Myocyte (in vitro differentiated cells): ENCODE data around the gene HEXIM2. TPM values are rescaled to one million over a fixed set of nuclear protein-coding genes. Genes with fewer than 3 reads are reported as not detected.
"Not testable (repeated sequence)": the region's sequence is repeated elsewhere in the genome, so short reads cannot be mapped to it uniquely, and the experiment has no call there.

ENCODE experiments used
- DNase-seq: peaks from one replicate; pipeline ENCODE4 v3.0.0-alpha.2; 2012; ENCODE audit warnings: low read depth
- total RNA-seq: library from RNA; depleted of rRNA; stranded (reverse); fragments of >200 nt; gene quantifications from 2 replicates; pipeline ENCODE4 v1.2.3, GENCODE V29; 2014

Gene HEXIM2
- total RNA-seq, 1 donor from 2014 or later: 13.5 TPM

GRCh38 chr17:45168991-45169752 lies 7.5 kb downstream of the HEXIM2 start:
- no peak for DNase-seq

DNA sequence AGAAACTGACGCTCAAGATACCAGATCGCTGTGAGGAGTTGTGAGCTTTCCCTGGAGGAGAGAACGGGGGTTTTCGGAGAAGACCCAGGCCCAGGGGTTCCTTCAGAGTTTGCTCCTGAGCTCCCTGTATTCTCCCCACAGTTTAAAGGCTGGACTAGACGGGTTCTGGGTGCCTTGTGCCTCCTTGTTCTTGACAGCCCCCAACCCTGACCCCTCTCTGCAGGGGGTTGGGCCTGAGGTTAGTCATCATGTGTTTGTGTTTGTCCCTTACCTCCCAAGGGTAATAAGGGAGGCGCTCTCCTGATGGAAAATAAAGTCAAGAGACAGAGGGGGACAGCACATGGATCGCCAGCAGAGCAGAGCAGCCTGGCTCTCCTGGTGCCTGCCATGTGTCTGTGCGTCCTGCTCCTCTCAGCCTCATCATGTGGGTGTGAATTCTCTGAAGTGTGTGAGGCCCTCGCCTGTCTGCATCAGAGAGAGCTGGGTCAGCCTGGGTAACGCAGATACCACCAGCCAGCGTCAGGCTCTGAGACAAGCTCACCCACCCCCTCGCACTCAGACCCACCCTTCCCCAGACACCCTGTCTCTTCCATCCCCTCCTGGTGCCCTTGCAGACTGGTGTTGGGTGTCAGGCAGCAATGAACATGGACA lies 8.7 kb downstream of the HEXIM2 start:
- no peak for DNase-seq

DNA sequence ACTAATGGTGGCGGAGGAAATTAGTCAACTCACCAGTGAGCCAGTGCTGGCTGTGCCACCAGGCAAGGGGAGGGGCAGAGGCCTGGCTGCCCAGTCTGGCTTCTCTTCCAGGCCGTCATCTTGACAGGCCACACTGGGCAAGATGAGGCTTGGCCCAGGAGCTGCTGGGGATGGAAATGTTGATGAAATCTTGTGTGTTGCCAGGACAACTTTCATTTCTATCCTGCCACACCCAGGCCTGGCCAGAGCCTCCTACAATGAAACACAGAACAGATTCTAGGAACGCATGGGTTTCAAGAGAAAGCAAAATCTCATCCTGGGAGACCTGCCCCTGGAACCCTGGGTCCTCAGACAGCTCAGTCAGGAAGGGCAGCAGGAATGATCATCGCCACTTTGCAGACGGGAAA lies 9.3 kb downstream of the HEXIM2 start:
- peak; percentile 93 for DNase-seq

DNA sequence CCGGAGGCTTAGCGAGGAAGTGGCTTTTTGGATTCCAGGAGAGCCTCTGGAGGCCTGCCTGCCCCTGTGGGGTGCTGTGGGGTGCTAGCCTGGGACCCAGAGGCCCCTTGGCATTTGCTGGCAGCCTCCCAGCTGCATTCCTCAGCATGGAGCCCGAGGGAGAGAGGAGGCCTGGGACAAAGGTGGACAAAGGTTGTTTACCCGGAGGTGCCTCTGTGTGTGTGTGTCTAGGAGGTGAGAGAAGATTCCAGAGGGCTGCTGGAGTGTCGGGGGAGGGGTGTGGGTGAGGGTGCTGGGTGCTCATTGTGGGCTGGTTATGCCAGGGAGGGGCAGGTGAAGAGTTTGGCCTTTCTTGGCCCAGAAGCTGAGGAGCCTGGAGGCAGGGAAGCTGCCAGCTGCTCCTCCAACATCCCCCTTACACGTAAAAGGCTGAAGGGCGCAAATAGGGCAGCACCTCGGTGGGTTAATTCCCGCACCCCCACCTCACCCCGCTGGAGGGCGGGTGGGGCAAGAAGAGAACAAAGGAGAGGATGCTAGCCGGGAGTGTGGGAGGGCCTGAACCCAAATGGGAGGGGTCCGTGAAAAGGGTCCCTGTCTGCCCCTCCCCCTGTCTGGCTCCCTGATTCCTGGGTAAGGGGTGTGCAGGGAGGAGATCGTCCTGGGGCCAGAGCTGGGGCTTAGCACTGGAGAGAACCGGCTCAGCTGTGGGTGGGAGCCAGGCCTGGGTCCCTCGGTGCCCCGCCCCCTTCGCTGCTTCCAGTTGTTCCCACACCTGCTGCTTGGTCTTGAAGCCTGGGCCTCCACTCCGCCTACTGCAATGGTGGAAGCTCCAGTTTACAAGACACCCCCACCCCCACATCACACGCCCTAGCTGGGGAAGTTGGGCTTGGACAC lies 9.9 kb downstream of the HEXIM2 start:
- peak; percentile 99 for DNase-seq

GRCh38 chr17:45172232-45172540 lies 10.5 kb downstream of the HEXIM2 start:
- DNase-seq: no peak

DNA sequence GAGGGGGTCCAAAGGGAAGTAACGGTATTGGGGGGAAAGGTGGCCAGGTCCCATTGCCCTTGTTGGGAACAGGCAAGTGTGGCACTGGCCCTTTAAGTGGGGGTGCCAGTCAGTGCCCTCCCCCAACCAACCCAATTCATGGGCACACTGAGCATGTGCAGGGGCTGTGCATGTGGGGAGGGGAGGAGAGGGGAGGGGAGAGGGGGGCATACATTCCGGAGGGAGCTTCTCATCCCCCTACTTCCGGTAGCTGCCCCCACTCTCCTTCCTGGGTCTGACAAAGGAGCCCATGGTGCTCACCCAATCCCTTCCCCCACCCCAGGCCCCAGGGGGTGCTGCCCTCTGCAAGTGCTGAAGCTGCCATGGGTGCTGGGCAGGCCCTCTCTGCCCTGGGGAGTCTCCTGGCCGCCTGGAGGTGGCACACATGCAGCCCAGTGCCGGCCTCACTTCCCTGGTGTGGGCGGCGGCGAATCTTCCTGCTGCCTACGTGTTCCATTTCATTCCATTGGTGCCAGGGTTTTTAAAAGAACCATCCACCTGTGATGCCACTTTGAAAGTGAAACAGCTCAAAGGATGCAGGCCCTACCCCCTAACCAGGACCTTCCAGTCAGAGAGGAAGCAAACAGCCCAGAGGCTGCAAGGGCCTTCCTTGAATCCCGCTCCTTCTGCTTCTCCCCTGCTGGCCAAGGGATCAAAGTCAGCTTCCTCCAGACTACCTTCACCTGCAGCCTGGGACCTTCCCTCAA lies 11.0 kb downstream of the HEXIM2 start:
- DNase-seq: peak; percentile 95

DNA sequence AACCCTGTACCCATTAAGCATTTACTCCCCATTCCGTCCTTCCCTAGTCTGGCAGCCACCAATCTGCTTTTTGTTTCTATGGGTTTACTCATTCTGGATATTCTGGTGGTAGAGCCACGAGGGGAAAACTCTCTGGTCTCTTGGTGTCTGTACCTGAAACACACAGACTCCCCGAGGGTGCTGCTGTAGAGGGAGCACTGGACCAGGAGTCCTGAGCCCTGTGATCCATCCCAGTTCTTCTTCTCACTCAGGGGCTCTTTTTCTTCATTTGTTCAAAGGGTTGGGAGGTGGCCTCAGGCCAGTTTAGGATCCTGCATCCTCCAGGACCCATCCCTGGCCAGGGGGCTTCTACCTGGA lies 14.1 kb downstream of the HEXIM2 start:
- DNase-seq: no peak

DNA sequence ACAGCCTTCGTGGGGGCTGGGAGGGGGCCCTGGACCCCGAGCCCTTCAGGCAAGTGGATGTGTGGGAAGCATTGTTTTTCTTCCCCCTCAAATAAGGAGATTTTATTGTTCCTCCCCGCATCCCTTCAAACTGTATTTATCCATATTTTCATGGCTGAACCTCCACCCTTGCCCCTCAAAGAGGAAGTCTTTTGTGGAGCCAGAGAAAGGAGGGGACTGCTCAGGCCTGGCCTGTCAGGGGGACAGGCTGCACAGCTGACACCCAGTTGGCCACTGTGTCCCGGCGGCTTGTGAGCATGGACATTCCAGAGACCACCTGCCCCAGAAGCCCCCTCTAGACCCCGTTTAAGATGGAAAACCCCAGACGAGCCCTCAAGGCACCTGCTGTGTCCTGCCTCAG lies 15.9 kb downstream of the HEXIM2 start:
- no peak for DNase-seq

- peak; percentile 53 for DNase-seq
Measured at GRCh38 chr17:45184144-45184543, 22.5 kb downstream of the HEXIM2 start.

DNA sequence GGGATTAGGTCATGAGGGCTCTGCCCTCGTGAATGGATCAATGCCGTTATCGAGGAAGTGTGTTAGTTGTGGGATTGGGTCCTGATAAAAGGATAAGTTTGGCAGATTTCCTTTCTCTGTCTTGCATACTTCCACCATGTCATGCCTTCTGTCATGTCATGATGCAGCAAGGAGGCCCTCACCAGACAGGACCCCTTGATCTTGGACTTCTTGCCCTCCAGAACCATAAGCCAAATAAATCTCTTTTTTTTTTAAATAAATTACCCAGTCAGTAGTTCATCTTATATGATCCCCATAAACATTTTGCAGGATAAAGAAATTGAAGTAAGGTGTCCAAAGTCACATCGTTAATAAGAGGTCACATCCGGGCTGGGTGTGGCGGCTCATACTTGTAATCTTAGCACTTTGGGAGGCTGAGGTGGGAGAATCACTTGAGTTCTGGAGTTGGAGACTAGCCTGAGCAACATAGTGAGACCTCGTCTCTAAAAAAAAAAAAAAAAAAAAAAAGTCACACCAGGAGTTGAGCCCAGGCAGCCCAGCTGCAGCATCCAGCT lies 25.2 kb downstream of the HEXIM2 start:
- no peak for DNase-seq

DNA sequence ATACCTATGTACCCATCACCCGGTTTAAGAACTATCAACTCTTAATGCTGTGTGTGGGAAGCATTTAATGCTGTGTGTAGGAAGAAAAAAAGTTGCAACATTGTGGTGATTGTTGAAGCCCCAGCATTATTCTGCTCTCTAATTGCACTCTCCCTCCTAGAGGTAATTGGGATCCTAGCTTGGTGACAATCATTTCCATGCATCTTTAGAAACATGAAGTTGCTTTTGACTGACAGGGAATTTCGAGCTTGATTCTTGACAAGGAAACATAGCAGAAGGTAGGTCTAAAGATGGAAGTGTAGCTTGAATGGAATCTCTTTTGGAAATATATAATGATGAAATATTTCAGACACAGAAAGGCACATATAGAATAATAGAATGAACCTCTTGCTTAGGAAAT lies 27.3 kb downstream of the HEXIM2 start:
- DNase-seq: no peak

DNA sequence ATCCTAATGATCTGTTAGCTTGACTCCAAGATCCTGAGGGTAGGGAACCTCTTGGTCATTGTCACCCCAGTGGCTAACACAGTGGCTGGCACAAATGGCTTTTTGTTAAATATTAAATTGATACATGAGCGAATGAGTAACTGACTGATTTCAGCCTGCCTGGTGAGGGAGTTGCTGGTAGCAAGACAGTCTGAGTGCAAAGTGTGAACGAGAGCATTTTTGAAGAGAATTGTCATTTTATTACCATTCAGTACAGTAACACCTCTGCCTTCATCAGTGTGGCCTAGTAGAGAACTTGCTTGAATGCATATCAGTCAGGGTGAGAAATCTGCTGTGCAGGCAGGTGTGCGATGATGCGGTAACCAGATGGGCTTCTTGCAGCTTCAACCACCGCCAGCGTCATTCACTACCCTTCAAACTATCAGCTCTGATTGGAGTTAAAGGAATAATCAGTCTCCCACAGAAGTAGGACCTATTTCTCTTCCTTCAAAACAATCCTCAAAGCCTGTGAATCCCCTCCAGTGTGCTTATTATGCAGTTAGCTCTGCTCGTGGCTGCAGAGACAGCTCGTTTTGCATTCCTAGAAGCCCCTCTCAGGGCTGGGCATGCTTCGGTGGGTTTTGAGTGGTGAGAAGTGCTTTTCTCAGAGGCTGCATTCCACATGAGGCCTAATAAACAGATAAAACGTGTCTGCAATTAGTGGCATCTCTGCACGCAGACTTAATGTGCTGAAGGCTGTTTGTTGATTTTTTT lies 29.0 kb downstream of the HEXIM2 start:
- no peak for DNase-seq

GRCh38 chr17:45195424-45195823 lies 33.7 kb downstream of the HEXIM2 start:
- no peak for DNase-seq

GRCh38 chr17:45197108-45197507 lies 35.4 kb downstream of the HEXIM2 start:
- DNase-seq: no peak

- DNase-seq: peak; percentile 95
Measured at GRCh38 chr17:45197555-45198334, 36.1 kb downstream of the HEXIM2 start.

DNA sequence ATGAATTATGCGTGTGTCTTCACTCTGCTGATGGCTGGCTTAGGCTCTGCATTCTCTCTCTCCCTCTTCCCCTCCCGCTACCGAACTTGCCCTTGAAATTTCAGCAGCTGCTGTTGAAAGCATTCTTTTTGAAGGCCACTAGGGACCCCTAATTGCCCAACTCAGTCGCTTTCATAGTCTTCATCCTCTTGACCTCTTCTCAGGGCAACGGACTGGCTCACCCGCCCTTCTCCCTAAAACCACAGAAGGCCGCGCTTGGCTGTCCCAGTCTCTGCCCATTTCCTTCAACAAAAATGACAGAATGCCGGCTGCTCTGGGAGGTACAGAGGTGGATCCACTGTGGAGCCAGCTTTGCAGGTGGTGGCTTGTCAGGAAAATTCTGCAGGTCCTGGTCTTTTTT lies 39.0 kb downstream of the HEXIM2 start:
- peak; percentile 86 for DNase-seq

- no peak for DNase-seq
Measured at GRCh38 chr17:45201457-45201856, 39.8 kb downstream of the HEXIM2 start.

DNA sequence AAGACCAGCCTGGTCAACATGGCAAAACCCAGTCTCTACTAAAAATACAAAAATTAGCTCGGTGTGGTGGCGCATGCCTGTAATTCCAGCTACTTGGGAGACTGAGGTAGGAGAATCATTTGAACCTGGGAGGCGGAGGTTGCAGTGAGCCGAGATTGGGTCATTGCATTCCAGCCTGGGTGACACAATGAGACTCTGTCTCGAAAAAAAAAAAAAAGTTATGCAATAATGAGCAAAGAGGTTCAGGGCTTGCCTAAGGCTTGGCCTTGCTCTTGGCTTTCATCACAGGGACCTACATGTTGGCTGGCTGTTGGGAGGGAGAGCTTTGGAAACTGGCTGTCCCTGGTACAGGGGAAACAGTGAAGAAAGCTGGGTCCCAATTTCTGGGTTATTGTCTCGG lies 40.2 kb downstream of the HEXIM2 start:
- not testable (repeated sequence) for DNase-seq

- DNase-seq: peak; percentile 88
Measured at GRCh38 chr17:45218895-45219661, 57.4 kb downstream of the HEXIM2 start.
